K562 (cell line): ENCODE measurements around the gene RRH. TPM values are rescaled to one million over a fixed set of nuclear protein-coding genes. Genes with fewer than 3 reads are reported as not detected.
A peak's percentile ranks its signal among the peaks of the same experiment; 100 is the strongest.

Source experiments
- ATAC-seq: fragments of 200-7000 bp; cut with Tn5 transposase; 3 replicates; pipeline ENCODE4 v1.9.1; 2020; ENCODE audit warnings: moderate library complexity
- BruUV-seq: library from RNA; stranded (reverse); fragments of 400-500 nt; replicated peaks from 2 replicates; lab custom pipeline; 2021; lab: Mats Ljungman, UMichigan
- CTCF ChIA-PET: fragments of 300-600 bp; formaldehyde crosslinking; extraction: SDS; loops from one replicate; lab custom pipeline; 2021; ENCODE audit warnings: low intra/inter-chr PET ratio; lab: Yijun Ruan, JAX
- POLR2A ChIA-PET: fragments of 300-600, 350-650 bp; sonication (Branson Sonifier 250); formaldehyde crosslinking; extraction: SDS; loops from one replicate; lab custom pipeline; 2021; ENCODE audit warnings: antibody characterized with exemption, inconsistent platforms; lab: Yijun Ruan, JAX
- DNase-seq, 4 experiments: peaks; one replicate each; pipeline versions ENCODE4 v3.0.0 to v3.0.0-alpha.2; 2011 to 2018; ENCODE audit warnings: low spot score in 3 of 4, mixed read lengths in 3 of 4; ENCODE audit errors: extremely low read depth in 1 of 4
- FAIRE-seq: peaks from 2 replicates; lab custom pipeline; 2011; peaks lifted over from hg19 to GRCh38; lab: Jason Lieb, UNC
- H2AFZ ChIP-seq: 2 replicates; pipeline ENCODE4 v1.6.0; 2011; ENCODE audit warnings: low read depth, low read length, control low read depth, inconsistent platforms
- H3K27ac ChIP-seq: fragments of 200-600 bp; 3 replicates; pipeline ENCODE4 v1.8.0; 2011; ENCODE audit warnings: low read depth, mild to moderate bottlenecking, control low read depth, inconsistent platforms, low read length, moderate library complexity, mixed read lengths; ENCODE audit errors: extremely low read depth
- H3K27me3 ChIP-seq, 2 experiments: fragments of 300-600 bp in 1 of 2; 2 replicates in 1 of 2; 3 replicates in 1 of 2; pipeline versions ENCODE4 v1.6.0 to v1.8.0; 2011; ENCODE audit warnings: inconsistent platforms in 2 of 2, low read length in 2 of 2, mild to moderate bottlenecking in 1 of 2, mixed read lengths in 1 of 2, moderate library complexity in 1 of 2; ENCODE audit not compliant: control insufficient read depth in 2 of 2, insufficient read depth in 2 of 2
- H3K36me3 ChIP-seq: fragments of 300-600 bp; 3 replicates; pipeline ENCODE4 v1.8.0; 2011; ENCODE audit warnings: mild to moderate bottlenecking, low read length, inconsistent platforms; ENCODE audit not compliant: control insufficient read depth, insufficient read depth
- H3K4me1 ChIP-seq, 2 experiments: fragments of 200-600 bp in 1 of 2; replicated peaks in 1 of 2; 2 replicates in 1 of 2; 3 replicates in 1 of 2; pipeline versions ENCODE4 v1.5.1 to v1.8.0; 2011; ENCODE audit warnings: inconsistent platforms in 2 of 2, low read length in 2 of 2, mild to moderate bottlenecking in 1 of 2, mixed read lengths in 1 of 2, moderate library complexity in 1 of 2; ENCODE audit not compliant: control insufficient read depth in 2 of 2, insufficient read depth in 2 of 2
- H3K4me2 ChIP-seq: 2 replicates; pipeline ENCODE4 v1.6.1; 2011; ENCODE audit warnings: low read length, control low read depth, inconsistent platforms, mixed read lengths; ENCODE audit not compliant: insufficient read depth
- H3K4me3 ChIP-seq: fragments of 200-600 bp; sonication (generic), shearing (Covaris generic); 2 replicates; pipeline ENCODE4 v1.5.1; 2016; ENCODE audit warnings: control low read depth, inconsistent platforms
- H3K79me2 ChIP-seq: fragments of 200-600 bp; 3 replicates; pipeline ENCODE4 v1.8.0; 2011; ENCODE audit warnings: low read length, inconsistent platforms; ENCODE audit not compliant: control insufficient read depth, insufficient read depth
- H3K9ac ChIP-seq, 2 experiments: 2 replicates each; pipeline versions ENCODE4 v1.6.0 to v1.6.1; 2011; ENCODE audit warnings: low read depth in 2 of 2, low read length in 2 of 2, control low read depth in 1 of 2, inconsistent platforms in 1 of 2, mild to moderate bottlenecking in 1 of 2, mixed read lengths in 1 of 2; ENCODE audit not compliant: insufficient read depth in 1 of 2
- H3K9me1 ChIP-seq: one replicate; pipeline ENCODE4 v1.6.0; 2011; ENCODE audit warnings: inconsistent platforms, mild to moderate bottlenecking, low read length, moderate library complexity; ENCODE audit not compliant: control insufficient read depth, insufficient read depth
- H3K9me3 ChIP-seq: replicated peaks from 2 replicates; pipeline ENCODE4 v1.5.1; 2011; ENCODE audit warnings: low read depth, low read length, inconsistent platforms; ENCODE audit not compliant: control insufficient read depth, insufficient read depth
- H4K20me1 ChIP-seq: replicated peaks from 2 replicates; pipeline ENCODE4 v1.6.1; 2011; ENCODE audit warnings: low read length, inconsistent platforms, mixed read lengths; ENCODE audit not compliant: control insufficient read depth, insufficient read depth
- ATF7 ChIP-seq: fragments of 450-650 bp; IDR thresholded peaks from 2 replicates; pipeline ENCODE4 v1.7.1; 2014; ENCODE audit warnings: mild to moderate bottlenecking, moderate library complexity
- HOXB6 ChIP-seq: fragments of 250-450 bp; sonication (Bioruptor Pico); IDR thresholded peaks from 2 replicates; pipeline ENCODE4 v1.5.1; 2022; ENCODE audit warnings: mild to moderate bottlenecking, borderline replicate concordance
- NFRKB ChIP-seq: fragments of 450-650 bp; IDR thresholded peaks from 2 replicates; pipeline ENCODE4 v1.6.1; 2016; ENCODE audit warnings: low read depth
- PCBP2 ChIP-seq: fragments of 200-400 bp; formaldehyde crosslinking; IDR thresholded peaks from 2 replicates; pipeline ENCODE4 v1.6.1; 2018; ENCODE audit warnings: low read length, low read depth, mild to moderate bottlenecking, moderate library complexity; ENCODE audit not compliant: poor library complexity, severe bottlenecking
- PHB2 ChIP-seq: fragments of 450-650 bp; IDR thresholded peaks from 2 replicates; pipeline ENCODE4 v1.6.1; 2017; ENCODE audit warnings: low read depth
- RBM25 ChIP-seq: fragments of 200-400 bp; formaldehyde crosslinking; IDR thresholded peaks from 2 replicates; pipeline ENCODE4 v1.6.1; 2018; ENCODE audit warnings: low read length, low read depth, moderate library complexity; ENCODE audit not compliant: severe bottlenecking
- ZNF121 ChIP-seq: sonication (generic); formaldehyde crosslinking; conservative IDR thresholded peaks from 2 replicates; pipeline ENCODE4 v1.8.0; 2022; ENCODE audit warnings: missing genetic modification reagents
- ZNF280A ChIP-seq: fragments of 450-650 bp; IDR thresholded peaks from 2 replicates; pipeline ENCODE4 v1.6.1; 2018; ENCODE audit warnings: mild to moderate bottlenecking, low read depth; ENCODE audit not compliant: partially characterized antibody
- ZNF436 ChIP-seq: fragments of 250-450, 450-650 bp; sonication (Bioruptor Pico); formaldehyde crosslinking; IDR thresholded peaks from 2 replicates; pipeline ENCODE4 v1.7.0; 2020; ENCODE audit warnings: mild to moderate bottlenecking
- WGBS: fragments of 100-300 bp; shearing (Covaris generic); methylation state at CpG from one replicate; pipeline ENCODE4 v1.1.6; 2016; ENCODE audit warnings: low coverage, mixed read lengths; ENCODE audit not compliant: insufficient coverage; ENCODE audit errors: missing lambda C conversion rate; 5-methylcytosine and 5-hydroxymethylcytosine counted together
- in situ Hi-C: fragments of 300-500 bp; cut with MboI; formaldehyde crosslinking; loops from 4 replicates; pipeline ENCODE4 v1.15.0; 2018; ENCODE audit warnings: inconsistent platforms, mixed read lengths
- intact Hi-C: fragments of 100-400 bp; cut with micrococcal nuclease; formaldehyde crosslinking; loops from 2 replicates; pipeline ENCODE4 v1.14.2; 2022
- polyA plus RNA-seq, 8 experiments: library from polyadenylated mRNA; depleted of rRNA in 4 of 8; stranded (reverse) in 5 of 8; unstranded in 3 of 8; fragments of >200 nt; fragmentation: Nextera tagmentation in 2 of 8; fragmentation: Illumina TruSeq in 1 of 8; extraction: Ambion mirVana in 2 of 8; extraction: Trizol in 1 of 8; gene quantifications; 2 replicates each; pipeline versions ENCODE4 v1.2.1 to v1.2.3, GENCODE V29; 2011 to 2014; ENCODE audit warnings: inconsistent platforms in 1 of 8, missing spikeins in 1 of 8
- total RNA-seq, 7 experiments: library from RNA; depleted of rRNA in 6 of 7; stranded (reverse); fragments of >200 nt in 6 of 7; fragmentation: Illumina TruSeq in 2 of 7; extraction: Trizol in 2 of 7; gene quantifications; 2 replicates each; pipeline versions ENCODE4 v1.2.1 to v1.2.3, GENCODE V29; 2011 to 2021; ENCODE audit warnings: low replicate concordance in 1 of 7
- TF ChIP-seq, protein P1 (sequence below), 2 experiments: fragments of 450-650 bp in 1 of 2; sonication (generic) in 1 of 2; formaldehyde crosslinking in 1 of 2; IDR thresholded peaks in 1 of 2; conservative IDR thresholded peaks in 1 of 2; 2 replicates each; pipeline versions ENCODE4 v1.6.1 to v1.8.1; 2016 to 2023; ENCODE audit warnings: mild to moderate bottlenecking in 2 of 2, moderate library complexity in 2 of 2, inconsistent platforms in 1 of 2, missing genetic modification reagents in 1 of 2

RRH gene
- total and polyA plus RNA-seq, 9 of the 15 experiments (the other 6 are each of a cell fraction or from before 2014, with no cell fraction given), result 0.04 to 0.31 (median 0.12) TPM; not detected in 3

DNA sequence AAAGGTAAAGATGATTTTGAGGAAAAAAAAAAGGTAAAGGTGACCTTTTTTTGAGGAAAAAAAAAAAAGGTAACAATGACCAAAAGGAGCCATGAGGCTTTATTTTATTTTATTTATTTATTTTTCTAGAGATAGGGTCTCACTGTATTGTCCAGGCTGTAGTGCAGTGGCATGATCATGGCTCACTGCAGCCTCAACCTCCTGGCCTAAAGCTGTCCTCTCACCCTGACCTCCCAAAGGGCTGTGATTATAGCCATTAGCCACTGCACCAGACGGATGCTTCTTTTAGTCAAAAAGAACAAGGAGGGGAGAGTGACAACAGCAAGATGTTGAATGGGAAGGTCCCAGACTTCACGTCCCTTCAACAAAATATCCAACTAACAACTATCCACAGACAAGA lies 50.6 kb downstream of the RRH start:
- H3K4me3 ChIP-seq, result no peak overlapping the region
- intact Hi-C loops, result no loop called here
- no peaks in the 10 kb centered on the region for H3K36me3 ChIP-seq
- DNase-seq (no peak), ATAC-seq (no peak), FAIRE-seq (no peak)
- no peak overlapping the region for H3K27ac ChIP-seq
- TF ChIP-seq PHB2 (no peak), ZNF121 (peak; percentile 67), NFRKB (no peak), RBM25 (peak; percentile 42), HOXB6 (CRISPR knock-in tag) (no peak), ATF7 (no peak), ZNF280A (no peak), ZNF436 (CRISPR knock-in tag) (no peak), PCBP2 (no peak)
- TF ChIP-seq, protein P1, sequence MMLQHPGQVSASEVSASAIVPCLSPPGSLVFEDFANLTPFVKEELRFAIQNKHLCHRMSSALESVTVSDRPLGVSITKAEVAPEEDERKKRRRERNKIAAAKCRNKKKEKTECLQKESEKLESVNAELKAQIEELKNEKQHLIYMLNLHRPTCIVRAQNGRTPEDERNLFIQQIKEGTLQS (IDR thresholded peaks at IDR 0.05), result no peak
- TF ChIP-seq, protein P1 (CRISPR knock-in tag; conservative IDR thresholded peaks at IDR 0.05), result no peak
- H3K4me1 ChIP-seq, result peaks cover 0 to 8% of the 10 kb centered on the region in 2 experiments; a peak in 1 of 5 replicates
- H3K9me1 ChIP-seq, result peaks cover 3% of the 10 kb centered on the region
- no peak overlapping the region for H2AFZ ChIP-seq
- ChIA-PET CTCF (no interaction called here), POLR2A (no interaction called here)
- H3K9ac ChIP-seq, result no peak overlapping the region
- peaks cover 0 to 19% of the 10 kb centered on the region in 2 experiments; a peak in 2 of 5 replicates for H3K27me3 ChIP-seq
- H3K4me2 ChIP-seq, result no peak overlapping the region
- H4K20me1 ChIP-seq, result no peaks in the 10 kb centered on the region
- H3K9me3 ChIP-seq, result no peaks in the 10 kb centered on the region
- BruUV-seq, result no TSS peak
- in situ Hi-C loops, result no loop called here
- WGBS, result 0% methylated on average over 2 of the region's 2 CpGs
- no peaks in the 10 kb centered on the region for H3K79me2 ChIP-seq
